Activated CD8-positive, alpha-beta memory T cell treated with anti-CD3 and anti-CD28 coated beads for 24 hours (primary cell): ENCODE measurements around the gene PHLDA2.

Experiments used
- DNase-seq: peaks from one replicate; pipeline ENCODE4 v3.0.0-alpha.2; 2020

Gene PHLDA2

DNA sequence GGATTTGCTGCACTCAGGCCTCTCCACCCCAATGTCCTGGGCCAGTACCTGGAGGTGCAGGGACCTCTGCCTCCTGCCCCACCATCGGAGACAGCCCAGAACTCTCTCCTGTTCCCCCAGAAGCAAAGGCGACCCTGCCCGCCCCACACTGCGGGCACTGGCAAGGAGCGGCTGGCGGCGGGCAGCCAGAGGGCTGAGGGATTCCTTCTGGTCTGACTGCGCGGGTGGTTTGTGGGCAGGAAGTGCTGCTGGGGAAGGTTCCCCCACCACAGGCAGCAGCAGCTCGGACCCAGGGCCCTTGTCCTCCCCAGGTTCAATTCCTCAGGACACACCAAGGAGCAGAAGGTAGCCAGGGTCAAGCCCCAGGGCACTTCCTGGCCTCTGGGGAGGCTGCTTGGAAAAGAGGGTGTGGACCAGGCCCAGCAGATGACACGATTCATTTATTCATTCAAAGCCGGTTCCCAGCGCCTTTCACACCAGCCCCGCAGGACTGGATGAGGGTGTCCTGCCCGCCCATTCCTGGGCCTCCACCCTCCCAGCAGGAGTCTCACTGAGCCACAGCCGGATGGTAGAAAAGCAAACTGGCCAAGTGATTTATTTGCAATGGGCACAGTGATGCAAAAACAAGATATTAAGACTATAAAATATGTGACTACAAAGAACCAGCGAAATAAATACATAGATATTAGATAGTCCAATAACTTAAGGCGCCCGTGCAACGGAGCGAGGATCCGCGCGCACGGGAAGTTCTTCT lies 1.2 kb downstream of the PHLDA2 start:
- DNase-seq, result no peak

- DNase-seq, result no peak
Measured at GRCh38 chr11:2927121-2927800, 2.0 kb downstream of the PHLDA2 start.

GRCh38 chr11:2926611-2927051 lies 2.6 kb downstream of the PHLDA2 start:
- no peak for DNase-seq

DNA sequence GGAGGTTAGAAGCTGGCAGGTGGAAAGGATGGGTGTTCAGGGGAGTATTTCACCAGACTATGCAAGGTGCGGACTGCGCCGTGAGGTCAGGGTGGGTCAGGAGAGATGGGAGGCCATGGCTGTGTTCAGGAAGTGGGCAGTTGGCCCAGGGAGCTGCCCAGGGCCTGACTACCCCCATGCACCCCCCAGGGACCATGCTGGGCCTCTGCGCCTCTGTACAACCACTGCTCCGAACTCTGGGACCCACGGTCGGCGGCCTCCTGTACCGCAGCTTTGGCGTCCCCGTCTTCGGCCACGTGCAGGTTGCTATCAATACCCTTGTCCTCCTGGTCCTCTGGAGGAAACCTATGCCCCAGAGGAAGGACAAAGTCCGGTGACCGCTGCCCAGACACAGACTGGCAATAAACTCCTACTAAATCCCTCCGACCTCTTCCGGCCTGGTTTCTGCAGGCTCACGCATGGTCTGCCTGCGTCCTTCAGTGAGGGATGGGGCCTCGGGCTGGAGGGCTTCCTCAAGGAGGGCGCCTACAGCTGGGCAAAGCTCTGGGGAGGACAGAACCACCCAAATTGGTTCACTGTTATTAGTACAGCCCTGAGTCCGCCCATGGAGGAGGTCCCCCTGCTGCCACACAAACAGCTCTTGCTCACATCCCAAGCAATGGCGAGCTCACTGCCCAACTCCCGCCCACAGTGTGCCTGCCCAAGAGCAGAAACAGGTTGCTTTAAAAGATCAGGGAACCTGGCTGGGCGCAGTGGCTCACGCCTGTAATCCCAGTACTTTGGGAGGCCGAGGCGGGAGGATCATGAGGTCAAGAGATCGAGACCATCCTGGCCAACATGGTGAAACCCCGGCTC lies 4.2 kb downstream of the PHLDA2 start:
- DNase-seq, result no peak

GRCh38 chr11:2924381-2924780 lies 4.8 kb downstream of the PHLDA2 start:
- no peak for DNase-seq

DNA sequence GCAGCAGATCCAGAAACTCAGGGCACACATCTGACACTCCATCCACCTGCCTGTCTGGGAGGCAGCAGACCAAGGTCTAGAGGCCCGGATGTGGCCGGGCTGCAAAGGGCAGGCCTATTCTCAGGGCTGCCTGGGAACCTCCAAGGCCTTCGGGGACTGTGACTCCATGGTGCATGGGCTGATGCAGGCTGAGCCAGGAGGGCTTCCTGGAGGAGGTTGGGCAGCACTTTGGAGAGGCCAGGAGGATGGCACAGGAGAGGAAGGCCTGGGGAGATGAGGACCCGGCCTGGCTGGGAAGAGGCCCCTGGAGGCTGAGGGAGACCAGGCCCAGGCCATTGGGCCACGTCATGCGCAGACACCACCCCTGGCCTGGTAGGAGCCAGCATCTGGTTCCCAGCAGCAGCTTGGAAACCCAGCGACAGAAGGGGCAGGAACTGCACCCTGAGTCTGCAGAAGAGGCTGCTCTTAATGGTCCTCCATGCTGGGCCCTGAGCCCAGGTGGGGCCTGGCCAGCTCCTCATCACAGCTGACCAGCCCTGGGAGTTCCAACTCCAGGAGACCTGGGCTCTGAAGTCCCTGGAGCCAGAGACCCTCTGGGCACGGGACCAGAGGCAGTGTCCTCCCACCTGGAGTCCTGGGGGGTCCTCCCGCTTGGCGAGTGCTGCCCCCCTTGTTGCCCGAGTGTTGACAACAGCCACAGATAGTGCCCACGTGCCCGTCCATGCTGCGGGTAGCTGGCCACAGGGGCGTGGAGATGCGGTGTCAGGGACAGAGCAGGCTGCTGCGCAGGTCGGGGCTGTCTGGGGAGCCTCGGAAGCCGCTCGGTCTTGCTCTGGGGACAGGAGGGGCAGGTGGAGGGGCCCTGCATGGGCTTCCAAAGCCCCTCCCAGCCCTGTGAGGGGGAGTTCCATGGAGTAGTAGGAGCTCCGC lies 5.5 kb downstream of the PHLDA2 start:
- no peak for DNase-seq

DNA sequence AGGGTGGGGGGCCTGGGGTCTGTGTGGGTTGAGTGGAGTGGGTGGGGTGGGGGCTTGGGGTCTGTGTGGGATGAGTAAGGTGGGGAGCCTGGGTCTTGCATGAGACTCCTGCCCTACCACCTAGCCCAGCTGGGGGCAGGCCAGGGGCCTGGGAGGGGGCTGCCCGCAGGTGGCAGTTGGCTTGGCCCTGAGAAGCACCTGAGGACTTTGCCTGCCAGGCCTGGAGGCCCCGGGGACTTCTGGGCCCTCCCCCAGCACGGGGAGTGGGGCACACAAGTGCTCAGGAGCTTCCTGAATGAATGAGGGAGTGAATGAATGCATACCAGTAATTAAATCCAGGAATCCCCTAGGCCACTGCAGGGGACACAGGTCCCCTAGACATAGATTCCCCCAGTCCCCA lies 6.6 kb downstream of the PHLDA2 start:
- DNase-seq, result no peak

GRCh38 chr11:2921742-2922493 lies 7.3 kb downstream of the PHLDA2 start:
- no peak for DNase-seq

- DNase-seq, result no peak
Measured at GRCh38 chr11:2921261-2921660, 8.0 kb downstream of the PHLDA2 start.

DNA sequence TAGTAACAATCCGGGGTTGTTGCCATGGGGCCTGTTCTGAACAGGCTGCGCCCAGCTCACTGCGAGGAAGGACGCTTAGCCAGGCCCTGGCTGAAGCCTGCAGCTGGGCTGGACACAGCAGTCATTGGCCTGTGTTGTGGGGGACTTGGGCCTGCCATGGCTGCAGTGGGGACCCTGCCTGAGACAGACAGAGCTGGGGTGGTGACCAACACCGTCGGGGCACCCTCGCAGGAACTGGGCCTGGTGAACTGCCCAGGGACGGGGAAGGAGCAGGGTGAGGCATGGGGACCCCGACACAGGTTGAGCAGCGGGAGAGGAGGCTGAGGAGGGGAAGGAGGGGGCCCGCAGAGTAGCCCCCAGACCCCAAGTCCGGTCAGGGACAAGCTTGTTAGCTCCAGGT lies 8.9 kb downstream of the PHLDA2 start:
- no peak for DNase-seq

DNA sequence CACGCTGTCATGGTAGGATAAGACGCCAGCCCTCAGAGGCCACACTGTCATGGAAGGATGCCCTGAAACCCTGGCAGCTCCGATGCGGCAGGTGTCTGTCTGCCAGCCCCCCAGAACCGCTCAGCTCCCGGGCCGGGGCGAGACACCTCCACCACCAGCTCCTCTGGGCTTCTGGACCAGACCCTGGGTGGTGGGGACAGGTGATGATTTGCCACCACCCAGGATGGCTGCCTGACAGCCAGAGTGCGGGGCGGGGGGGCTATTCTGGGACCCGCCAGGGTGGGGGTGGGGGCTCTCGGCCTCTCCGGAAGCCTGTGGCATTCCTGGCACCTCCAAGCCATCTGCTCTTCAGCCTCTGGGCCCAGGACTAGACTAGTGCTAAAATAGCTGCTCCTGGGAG lies 9.4 kb downstream of the PHLDA2 start:
- no peak for DNase-seq

GRCh38 chr11:2919188-2919587 lies 10.0 kb downstream of the PHLDA2 start:
- no peak for DNase-seq

DNA sequence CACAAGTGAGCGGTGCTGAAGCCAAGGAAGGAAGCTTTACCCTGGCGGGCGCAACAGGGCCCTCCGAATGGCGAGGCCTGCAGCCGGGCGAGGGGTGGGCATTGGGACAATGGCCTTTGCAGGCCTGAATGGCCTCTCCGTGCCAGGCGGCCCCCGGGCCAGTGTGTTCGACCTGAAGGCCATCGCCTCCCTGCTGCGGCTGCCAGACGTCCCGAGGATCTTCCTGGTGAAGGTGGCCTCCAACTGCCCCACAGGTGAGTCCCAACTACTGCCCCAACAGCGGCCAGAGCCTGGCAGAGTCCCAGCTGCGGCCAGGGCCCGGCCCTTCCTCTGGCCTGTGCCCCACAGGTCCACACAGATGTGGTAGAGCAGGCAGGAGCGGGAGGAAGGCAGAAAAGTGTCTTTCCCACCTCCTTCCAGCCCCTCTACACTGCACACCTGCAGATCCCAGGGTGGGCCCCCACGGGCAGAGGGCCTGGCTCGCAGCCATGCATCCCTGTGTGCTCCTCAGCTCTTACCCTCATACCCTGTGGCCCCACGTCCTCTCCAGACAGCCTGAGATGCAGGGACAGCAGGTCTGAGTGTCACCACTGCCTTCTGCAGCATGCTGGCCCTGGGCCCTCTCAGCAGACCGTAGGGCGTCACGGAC lies 11.3 kb downstream of the PHLDA2 start:
- no peak for DNase-seq

DNA sequence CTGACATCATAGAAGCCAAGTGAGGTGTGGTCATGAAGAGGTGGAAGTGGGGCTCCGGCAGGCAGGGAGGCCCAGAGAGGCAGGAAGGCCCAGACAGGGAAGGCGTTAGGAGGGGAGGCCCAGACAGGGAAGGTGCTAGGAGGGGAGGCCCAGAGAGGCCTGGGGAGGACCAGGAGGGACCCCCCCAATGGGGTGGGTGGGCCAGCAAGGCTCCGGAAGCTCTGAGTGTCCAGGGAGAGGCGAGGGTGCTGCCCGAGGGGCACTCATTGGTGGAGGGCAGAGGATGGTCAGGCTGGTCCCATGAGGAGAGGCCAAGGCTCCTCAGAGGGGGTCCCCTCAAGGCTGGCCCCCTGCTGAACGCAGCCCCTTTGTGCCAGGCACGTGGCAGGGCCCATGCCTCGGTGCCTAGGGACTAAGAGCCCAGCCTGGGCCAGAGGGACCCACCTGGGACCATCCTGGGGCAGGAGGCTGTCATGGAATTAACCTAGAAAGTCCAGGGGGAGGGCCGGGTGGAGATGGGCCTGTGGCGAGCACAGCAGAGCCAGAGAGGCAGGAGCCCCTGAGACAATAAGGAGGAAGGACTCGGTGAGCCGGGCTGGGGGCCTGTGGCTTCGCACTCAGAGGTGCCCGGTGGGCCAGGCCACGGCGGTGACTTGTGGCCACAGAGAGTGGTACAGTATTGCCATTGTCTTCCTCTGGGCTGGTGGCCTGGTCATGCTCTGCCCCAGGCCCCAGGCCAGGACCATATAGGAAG lies 12.2 kb downstream of the PHLDA2 start:
- DNase-seq, result no peak

GRCh38 chr11:2916114-2916891 lies 12.9 kb downstream of the PHLDA2 start:
- DNase-seq, result no peak

- no peak for DNase-seq
Measured at GRCh38 chr11:2915473-2915872, 13.7 kb downstream of the PHLDA2 start.

- no peak for DNase-seq
Measured at GRCh38 chr11:2914455-2915195, 14.6 kb downstream of the PHLDA2 start.

- no peak for DNase-seq
Measured at GRCh38 chr11:2913776-2914175, 15.4 kb downstream of the PHLDA2 start.

DNA sequence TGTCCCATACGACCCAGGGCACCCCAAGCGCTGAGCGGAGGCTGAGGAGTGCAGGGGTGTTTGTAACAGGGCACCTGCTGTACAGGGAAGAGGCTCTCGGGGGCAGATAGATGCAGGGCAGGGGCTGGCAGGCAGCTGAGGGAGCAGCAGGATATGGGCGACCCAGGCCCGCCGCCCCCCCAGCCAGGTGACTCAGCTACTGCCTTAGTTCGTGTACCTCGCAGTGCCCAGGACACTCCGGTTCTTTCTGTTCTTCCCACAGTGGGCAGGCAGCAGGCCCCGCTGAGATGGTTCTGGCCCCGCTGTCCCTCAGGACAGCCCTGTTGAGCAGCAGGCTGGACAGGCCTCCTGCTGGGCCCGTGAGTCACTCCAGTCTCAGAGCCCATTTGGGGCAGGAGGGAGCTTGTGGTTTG lies 16.2 kb downstream of the PHLDA2 start:
- DNase-seq, result no peak
